ENCODE measurements around the gene NBDY.
"Not testable (repeated sequence)": the region's sequence is repeated elsewhere in the genome, so short reads cannot be mapped to it uniquely, and the experiment has no call there.

The NBDY gene, protein sequence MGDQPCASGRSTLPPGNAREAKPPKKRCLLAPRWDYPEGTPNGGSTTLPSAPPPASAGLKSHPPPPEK

DNA sequence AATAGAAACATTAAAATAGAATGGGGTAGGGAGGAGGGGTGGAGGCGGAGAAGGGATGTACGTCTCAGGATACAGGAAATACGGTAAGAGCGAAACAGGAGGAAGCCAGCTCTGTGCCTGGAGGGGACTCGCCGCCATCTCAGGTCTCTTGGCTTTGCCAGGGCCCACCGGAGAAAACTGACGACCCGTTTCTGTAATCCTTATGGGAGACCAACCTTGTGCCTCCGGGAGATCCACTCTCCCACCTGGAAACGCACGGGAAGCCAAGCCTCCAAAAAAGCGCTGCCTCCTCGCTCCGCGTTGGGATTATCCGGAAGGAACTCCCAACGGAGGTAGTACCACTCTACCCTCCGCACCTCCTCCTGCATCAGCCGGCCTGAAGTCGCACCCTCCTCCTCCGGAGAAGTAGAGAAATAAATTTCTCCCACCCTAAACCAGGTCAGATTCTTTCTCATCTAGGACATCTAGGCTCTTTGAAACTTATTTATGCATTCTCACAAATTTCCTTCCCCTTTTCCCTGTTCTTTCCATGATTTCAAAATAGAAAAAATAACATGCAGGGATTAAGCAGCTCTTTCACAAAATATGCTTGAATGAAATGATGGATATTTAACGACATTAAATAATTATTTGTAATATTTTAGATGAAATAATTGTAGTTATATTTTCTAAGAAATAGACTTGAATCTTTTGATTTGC lies at the start of gene NBDY:
NBDY (plus strand) TSS at position 92 of the 699 bp plus-strand sequence; CDS start at position 203, 111 bp downstream.
- peak; percentile 26 for DNase-seq (ENCODE audit: low spot score)

- not testable (repeated sequence) for DNase-seq (ENCODE audit: low spot score)
These were observed 24.5 kb upstream of the NBDY start for GRCh38 chrX:56704530-56704929.

DNA sequence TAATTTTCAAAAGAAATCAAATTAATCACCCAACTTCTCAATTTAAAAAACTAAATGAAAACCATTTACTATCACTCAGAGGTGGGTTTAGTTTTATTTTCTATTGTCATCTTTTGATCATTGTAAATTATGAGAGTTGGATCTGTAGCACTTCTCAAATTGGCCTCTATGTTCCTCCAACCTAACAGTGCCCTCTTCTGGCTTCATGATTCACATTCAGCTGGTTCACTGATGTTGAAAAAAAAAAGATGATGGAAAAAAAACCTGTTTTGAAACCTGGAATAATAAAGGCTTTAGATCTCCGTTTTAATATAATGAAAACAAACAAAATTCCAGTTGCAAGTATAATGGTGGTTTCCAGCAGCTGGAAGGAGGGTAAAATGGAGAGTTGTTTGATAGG lies 2.4 kb upstream of the NBDY start:
- peak; percentile 31 for DNase-seq (ENCODE audit: low spot score)

DNA sequence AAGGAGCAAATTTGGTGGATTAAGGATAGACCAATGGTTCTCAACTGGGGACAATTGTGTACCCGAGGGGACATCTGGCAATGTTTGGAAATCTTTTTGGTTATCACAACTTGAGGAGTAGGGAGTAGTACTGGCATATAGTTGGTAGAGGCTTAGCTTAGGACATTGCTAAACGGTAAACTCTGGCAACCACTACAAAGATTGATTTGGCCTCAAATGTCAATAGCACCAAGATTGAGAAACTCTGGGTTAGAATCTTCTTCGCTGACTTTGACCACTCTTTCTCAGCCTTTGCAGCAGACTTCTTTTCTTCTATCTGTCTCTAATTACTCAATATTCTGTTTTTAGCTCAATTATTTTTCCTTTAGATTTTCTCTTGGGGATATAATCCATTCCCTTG lies 1.5 kb upstream of the NBDY start:
- DNase-seq (ENCODE audit: low spot score), result no peak

GRCh38 chrX:56728321-56728720 lies 722 bp upstream of the NBDY start:
- no peak for DNase-seq (ENCODE audit: low spot score)

DNA sequence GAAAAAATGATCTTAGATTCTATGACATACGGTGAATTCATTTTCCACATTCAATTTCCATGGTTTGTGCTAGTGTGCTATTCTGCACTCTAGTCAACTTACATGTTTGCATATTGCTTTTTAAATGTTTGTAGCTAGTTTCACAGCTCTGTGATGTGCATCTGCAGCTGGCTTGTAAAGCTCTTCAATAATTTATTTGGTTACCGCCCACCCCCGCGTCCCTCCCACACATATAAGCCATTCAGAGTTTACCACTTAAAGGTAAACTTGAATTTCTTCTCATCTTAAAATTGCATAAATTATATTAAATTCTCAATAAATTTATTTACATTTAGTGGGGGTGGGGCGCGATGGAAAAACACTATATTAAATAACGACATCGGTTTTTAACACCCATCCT lies 291 bp upstream of the NBDY start:
- no peak for DNase-seq (ENCODE audit: low spot score)

DNA sequence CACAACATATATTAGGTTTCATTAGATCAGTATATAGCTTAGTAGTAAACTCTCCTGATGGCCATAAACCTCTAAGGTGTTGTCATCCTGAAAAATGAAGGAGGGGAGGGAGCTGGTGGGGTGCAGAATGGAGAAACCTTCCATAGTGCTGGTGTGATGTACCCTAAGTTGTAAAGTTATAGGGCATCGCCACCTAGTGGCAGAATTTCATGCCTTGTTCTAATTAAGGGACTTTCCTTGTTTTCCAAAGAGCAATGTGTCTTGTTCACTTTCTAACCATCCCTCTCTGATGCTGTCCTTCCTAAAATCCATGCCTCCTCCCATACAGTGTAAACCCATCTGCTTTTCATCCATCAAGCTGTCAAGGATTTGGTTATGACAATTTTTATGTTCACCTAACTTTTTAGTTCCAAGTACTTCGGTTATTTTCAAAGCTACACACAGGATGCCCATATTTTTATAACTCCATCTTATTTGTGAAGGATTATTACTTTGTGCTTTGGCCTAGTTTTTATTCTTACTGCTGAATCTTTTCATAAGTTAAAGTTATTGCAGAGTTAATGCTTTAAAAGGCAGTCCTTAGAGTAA lies 4.5 kb downstream of the NBDY start:
- peak; percentile 38 for DNase-seq (ENCODE audit: low spot score)

- no peak for DNase-seq (ENCODE audit: low spot score)
These were observed 7.2 kb downstream of the NBDY start for GRCh38 chrX:56736219-56736618.

- DNase-seq (ENCODE audit: low spot score), result no peak
These were observed 9.6 kb downstream of the NBDY start for GRCh38 chrX:56738670-56739069.

GRCh38 chrX:56744996-56745395 lies 16.0 kb downstream of the NBDY start:
- DNase-seq (ENCODE audit: low spot score), result no peak

DNA sequence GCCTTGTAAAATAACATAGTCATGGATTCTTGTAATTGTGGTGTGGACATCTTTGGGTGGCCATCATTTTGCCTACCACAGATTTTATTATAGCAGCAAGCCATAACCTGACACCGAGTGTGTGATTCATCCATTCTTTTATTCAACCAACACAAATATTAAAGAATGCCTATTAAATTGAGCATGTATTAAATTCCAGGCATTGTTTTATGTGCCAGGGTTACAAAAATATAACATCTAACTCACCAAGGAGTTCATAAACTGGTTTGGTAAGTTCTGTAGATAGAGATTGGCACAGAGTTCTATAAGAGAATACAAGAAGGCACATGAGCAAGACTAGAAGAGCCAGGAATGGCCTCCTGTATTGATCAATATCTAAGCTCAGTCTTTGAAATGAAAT lies 18.0 kb downstream of the NBDY start:
- no peak for DNase-seq (ENCODE audit: low spot score)

DNA sequence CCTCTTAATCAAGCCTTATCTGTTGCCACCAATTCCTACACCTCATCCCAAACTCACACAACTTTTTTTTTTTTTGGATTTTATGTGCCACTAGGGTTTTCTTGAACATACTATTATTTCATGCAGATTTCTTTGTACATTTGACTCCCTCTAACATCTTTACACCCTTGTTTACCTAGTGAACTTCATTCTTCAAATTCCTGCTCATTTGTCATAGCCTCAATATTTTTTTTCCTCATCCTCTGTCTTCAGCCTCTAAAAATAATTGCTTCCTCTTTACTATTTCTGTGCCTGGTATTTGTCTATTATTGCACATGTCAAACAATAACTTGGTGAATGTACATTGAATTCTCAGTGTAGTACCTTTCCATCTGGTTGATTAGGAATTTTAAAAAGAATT lies 22.0 kb downstream of the NBDY start:
- no peak for DNase-seq (ENCODE audit: low spot score)

GRCh38 chrX:56757327-56757726 lies 28.3 kb downstream of the NBDY start:
- DNase-seq (ENCODE audit: low spot score), result no peak

GRCh38 chrX:56758456-56758855 lies 29.4 kb downstream of the NBDY start:
- DNase-seq (ENCODE audit: low spot score), result no peak

GRCh38 chrX:56759736-56760409 lies 30.8 kb downstream of the NBDY start:
- DNase-seq (ENCODE audit: low spot score), result no peak

DNA sequence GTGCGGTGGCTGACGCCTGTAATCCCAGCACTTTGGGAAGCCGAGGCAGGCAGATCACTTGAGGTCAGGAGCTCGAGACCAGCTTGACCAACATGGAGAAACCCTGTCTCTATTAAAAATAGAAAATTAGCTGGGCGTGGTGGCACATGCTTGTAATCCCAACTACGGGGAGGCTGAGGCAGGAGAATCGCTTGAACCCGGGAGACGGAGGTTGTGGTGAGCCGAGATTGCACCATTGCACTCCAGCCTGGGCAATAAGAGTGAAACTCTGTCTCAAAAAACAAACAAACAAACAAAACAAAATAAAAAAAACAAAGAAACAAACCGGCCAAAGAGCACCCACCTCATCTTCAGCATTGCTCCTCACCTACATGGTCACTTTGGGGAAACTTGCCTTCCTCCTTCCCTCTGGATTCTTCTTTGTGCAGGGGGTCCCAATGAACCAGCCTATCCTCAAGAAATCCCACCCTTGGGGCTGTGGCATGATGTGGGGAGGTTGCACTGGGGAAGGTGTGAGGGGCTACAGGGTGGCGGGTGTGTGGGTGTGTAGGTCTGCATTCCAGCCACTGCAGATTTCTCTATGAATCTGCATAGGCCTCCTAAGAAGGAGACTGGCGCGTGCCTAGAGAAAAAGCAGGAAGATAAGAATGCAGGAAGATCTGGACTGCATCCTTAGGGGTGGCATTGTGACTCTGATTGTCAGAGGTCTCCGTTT lies 31.5 kb downstream of the NBDY start:
- not testable (repeated sequence) for DNase-seq (ENCODE audit: low spot score)

- no peak for DNase-seq (ENCODE audit: low spot score)
These were observed 32.1 kb downstream of the NBDY start for GRCh38 chrX:56761167-56761566.

- no peak for DNase-seq (ENCODE audit: low spot score)
These were observed 33.2 kb downstream of the NBDY start for GRCh38 chrX:56762220-56762619.

DNA sequence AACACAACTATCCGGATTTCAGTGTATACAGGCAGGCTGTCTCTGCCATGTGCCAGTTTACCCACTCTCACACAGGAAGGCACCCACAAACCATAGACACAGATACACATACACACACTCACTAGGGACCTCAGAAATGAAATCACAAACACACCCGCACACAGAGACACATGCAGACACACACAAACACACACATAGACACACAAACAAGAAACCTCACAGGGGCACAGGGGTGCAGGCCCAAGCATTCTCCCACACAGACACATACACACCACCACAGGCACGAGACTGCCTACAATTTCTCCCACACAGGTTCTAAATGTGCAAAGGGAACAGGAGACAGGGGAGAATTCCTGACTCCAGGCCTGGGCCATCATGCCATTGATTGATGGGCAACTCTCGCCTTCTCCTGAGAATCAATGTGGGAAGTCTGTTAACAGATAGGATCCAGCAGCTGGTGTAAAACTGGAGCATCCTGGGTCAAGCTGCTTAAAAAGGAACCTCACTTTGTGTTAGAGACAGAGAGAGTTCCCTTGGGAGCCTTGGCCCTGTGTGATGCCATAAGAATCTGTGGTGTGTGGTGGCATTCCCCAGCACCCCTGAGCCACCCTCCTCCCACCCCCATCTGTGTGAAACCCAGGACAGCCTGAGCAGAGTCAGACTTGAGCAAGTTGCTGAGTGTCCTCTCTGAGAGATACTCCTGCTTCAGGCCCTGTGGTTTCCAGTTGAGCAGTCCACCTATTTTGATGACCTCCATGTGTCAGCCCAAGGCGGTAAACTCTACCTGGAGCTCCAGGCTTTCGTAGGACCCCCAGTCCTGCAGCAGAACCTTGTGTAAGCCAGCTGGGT lies 33.9 kb downstream of the NBDY start:
- no peak for DNase-seq (ENCODE audit: low spot score)

- DNase-seq (ENCODE audit: low spot score), result peak; percentile 62
These were observed 34.6 kb downstream of the NBDY start for GRCh38 chrX:56763556-56764152.
